K562 (cell line): ENCODE measurements around the gene ADTRP. TPM values are rescaled to one million over a fixed set of nuclear protein-coding genes. Genes with fewer than 3 reads are reported as not detected.

Source experiments
- ATAC-seq: fragments of 200-7000 bp; cut with Tn5 transposase; 3 replicates; pipeline ENCODE4 v1.9.1; 2020; ENCODE audit warnings: moderate library complexity
- BruUV-seq: library from RNA; stranded (reverse); fragments of 400-500 nt; replicated peaks from 2 replicates; lab custom pipeline; 2021; lab: Mats Ljungman, UMichigan
- CTCF ChIA-PET: fragments of 300-600 bp; formaldehyde crosslinking; extraction: SDS; loops from one replicate; lab custom pipeline; 2021; ENCODE audit warnings: low intra/inter-chr PET ratio; lab: Yijun Ruan, JAX
- POLR2A ChIA-PET: fragments of 300-600, 350-650 bp; sonication (Branson Sonifier 250); formaldehyde crosslinking; extraction: SDS; loops from one replicate; lab custom pipeline; 2021; ENCODE audit warnings: antibody characterized with exemption, inconsistent platforms; lab: Yijun Ruan, JAX
- DNase-seq, 4 experiments: peaks; one replicate each; pipeline versions ENCODE4 v3.0.0 to v3.0.0-alpha.2; 2011 to 2018; ENCODE audit warnings: low spot score in 3 of 4, mixed read lengths in 3 of 4; ENCODE audit errors: extremely low read depth in 1 of 4
- FAIRE-seq: peaks from 2 replicates; lab custom pipeline; 2011; peaks lifted over from hg19 to GRCh38; lab: Jason Lieb, UNC
- H2AFZ ChIP-seq: 2 replicates; pipeline ENCODE4 v1.6.0; 2011; ENCODE audit warnings: low read depth, low read length, control low read depth, inconsistent platforms
- H3K27ac ChIP-seq: fragments of 200-600 bp; 3 replicates; pipeline ENCODE4 v1.8.0; 2011; ENCODE audit warnings: low read depth, mild to moderate bottlenecking, control low read depth, inconsistent platforms, low read length, moderate library complexity, mixed read lengths; ENCODE audit errors: extremely low read depth
- H3K27me3 ChIP-seq, 2 experiments: fragments of 300-600 bp in 1 of 2; 2 replicates in 1 of 2; 3 replicates in 1 of 2; pipeline versions ENCODE4 v1.6.0 to v1.8.0; 2011; ENCODE audit warnings: inconsistent platforms in 2 of 2, low read length in 2 of 2, mild to moderate bottlenecking in 1 of 2, mixed read lengths in 1 of 2, moderate library complexity in 1 of 2; ENCODE audit not compliant: control insufficient read depth in 2 of 2, insufficient read depth in 2 of 2
- H3K36me3 ChIP-seq: fragments of 300-600 bp; 3 replicates; pipeline ENCODE4 v1.8.0; 2011; ENCODE audit warnings: mild to moderate bottlenecking, low read length, inconsistent platforms; ENCODE audit not compliant: control insufficient read depth, insufficient read depth
- H3K4me1 ChIP-seq, 2 experiments: fragments of 200-600 bp in 1 of 2; replicated peaks in 1 of 2; 2 replicates in 1 of 2; 3 replicates in 1 of 2; pipeline versions ENCODE4 v1.5.1 to v1.8.0; 2011; ENCODE audit warnings: inconsistent platforms in 2 of 2, low read length in 2 of 2, mild to moderate bottlenecking in 1 of 2, mixed read lengths in 1 of 2, moderate library complexity in 1 of 2; ENCODE audit not compliant: control insufficient read depth in 2 of 2, insufficient read depth in 2 of 2
- H3K4me2 ChIP-seq: 2 replicates; pipeline ENCODE4 v1.6.1; 2011; ENCODE audit warnings: low read length, control low read depth, inconsistent platforms, mixed read lengths; ENCODE audit not compliant: insufficient read depth
- H3K4me3 ChIP-seq: fragments of 200-600 bp; sonication (generic), shearing (Covaris generic); 2 replicates; pipeline ENCODE4 v1.5.1; 2016; ENCODE audit warnings: control low read depth, inconsistent platforms
- H3K79me2 ChIP-seq: fragments of 200-600 bp; 3 replicates; pipeline ENCODE4 v1.8.0; 2011; ENCODE audit warnings: low read length, inconsistent platforms; ENCODE audit not compliant: control insufficient read depth, insufficient read depth
- H3K9ac ChIP-seq, 2 experiments: 2 replicates each; pipeline versions ENCODE4 v1.6.0 to v1.6.1; 2011; ENCODE audit warnings: low read depth in 2 of 2, low read length in 2 of 2, control low read depth in 1 of 2, inconsistent platforms in 1 of 2, mild to moderate bottlenecking in 1 of 2, mixed read lengths in 1 of 2; ENCODE audit not compliant: insufficient read depth in 1 of 2
- H3K9me1 ChIP-seq: one replicate; pipeline ENCODE4 v1.6.0; 2011; ENCODE audit warnings: inconsistent platforms, mild to moderate bottlenecking, low read length, moderate library complexity; ENCODE audit not compliant: control insufficient read depth, insufficient read depth
- H3K9me3 ChIP-seq: replicated peaks from 2 replicates; pipeline ENCODE4 v1.5.1; 2011; ENCODE audit warnings: low read depth, low read length, inconsistent platforms; ENCODE audit not compliant: control insufficient read depth, insufficient read depth
- H4K20me1 ChIP-seq: replicated peaks from 2 replicates; pipeline ENCODE4 v1.6.1; 2011; ENCODE audit warnings: low read length, inconsistent platforms, mixed read lengths; ENCODE audit not compliant: control insufficient read depth, insufficient read depth
- ATF1 ChIP-seq, 2 experiments: fragments of 450-650 bp in 1 of 2; IDR thresholded peaks; 2 replicates each; pipeline ENCODE4 v1.6.1; 2016; ENCODE audit warnings: missing compliant biosample characterization in 1 of 2, missing genetic modification characterization in 1 of 2
- CHD1 ChIP-seq: fragments of 200-600 bp; sonication (generic); IDR thresholded peaks from one replicate; pipeline ENCODE4 v1.6.1; 2012; ENCODE audit warnings: mild to moderate bottlenecking, moderate library complexity, low read length, inconsistent platforms
- FIP1L1 ChIP-seq: fragments of 200-400 bp; formaldehyde crosslinking; IDR thresholded peaks from 2 replicates; pipeline ENCODE4 v1.6.1; 2018; ENCODE audit warnings: mild to moderate bottlenecking, low read depth, low read length; ENCODE audit not compliant: poor library complexity, severe bottlenecking
- FOXP1 ChIP-seq: sonication (generic); formaldehyde crosslinking; IDR thresholded peaks from 2 replicates; pipeline ENCODE4 v1.8.0; 2022; ENCODE audit warnings: mild to moderate bottlenecking, missing genetic modification reagents
- MEF2A ChIP-seq: IDR thresholded peaks from 2 replicates; pipeline ENCODE4 v1.6.1; 2011; ENCODE audit warnings: low read depth, mild to moderate bottlenecking, low read length, moderate library complexity; ENCODE audit not compliant: control insufficient read depth
- NR2F6 ChIP-seq: fragments of 450-650 bp; formaldehyde crosslinking; IDR thresholded peaks from 2 replicates; pipeline ENCODE4 v1.4.0; 2020; ENCODE audit warnings: mild to moderate bottlenecking
- PHF21A ChIP-seq: fragments of 450-650 bp; IDR thresholded peaks from 2 replicates; pipeline ENCODE4 v1.6.1; 2017; ENCODE audit warnings: low read depth, borderline replicate concordance
- PRPF4 ChIP-seq: fragments of 200-400 bp; formaldehyde crosslinking; IDR thresholded peaks from one replicate; pipeline ENCODE4 v1.6.1; 2017; ENCODE audit warnings: low read length, low read depth, mild to moderate bottlenecking; ENCODE audit not compliant: insufficient read depth, poor library complexity, severe bottlenecking
- RCOR1 ChIP-seq, 2 experiments: IDR thresholded peaks; 2 replicates each; pipeline ENCODE4 v1.6.1; 2012; ENCODE audit warnings: low read depth in 2 of 2, low read length in 2 of 2, borderline replicate concordance in 1 of 2, improper control_type of control experiment in 1 of 2
- RFX5 ChIP-seq: IDR thresholded peaks from 2 replicates; pipeline ENCODE4 v1.6.1; 2011; ENCODE audit warnings: low read depth, mild to moderate bottlenecking, improper control_type of control experiment, low read length
- SREBF1 ChIP-seq: fragments of 150-350 bp; IDR thresholded peaks from 2 replicates; pipeline ENCODE4 v1.6.1; 2014; ENCODE audit warnings: antibody characterized with exemption, low read depth, low read length, borderline replicate concordance
- TSC22D4 ChIP-seq: fragments of 450-650 bp; IDR thresholded peaks from 2 replicates; pipeline ENCODE4 v1.6.1; 2016; ENCODE audit warnings: missing genetic modification characterization, missing biosample characterization, control low read depth
- ZBTB7A ChIP-seq: IDR thresholded peaks from 2 replicates; pipeline ENCODE4 v1.6.1; 2011; ENCODE audit warnings: low read depth, mild to moderate bottlenecking, low read length, moderate library complexity, borderline replicate concordance; ENCODE audit not compliant: control insufficient read depth
- ZFP36 ChIP-seq: fragments of 150-350 bp; IDR thresholded peaks from 2 replicates; pipeline ENCODE4 v1.6.1; 2018; ENCODE audit warnings: low read length, low read depth; ENCODE audit not compliant: partially characterized antibody
- ZNF431 ChIP-seq: sonication (generic); formaldehyde crosslinking; IDR thresholded peaks from 2 replicates; pipeline ENCODE4 v1.8.0; 2022; ENCODE audit warnings: mild to moderate bottlenecking, missing genetic modification reagents
- ZNF766 ChIP-seq: fragments of 200-800 bp; sonication (Bioruptor generic); conservative IDR thresholded peaks from 2 replicates; pipeline ENCODE4 v1.6.1; 2016; ENCODE audit warnings: missing genetic modification characterization, missing compliant biosample characterization
- WGBS: fragments of 100-300 bp; shearing (Covaris generic); methylation state at CpG from one replicate; pipeline ENCODE4 v1.1.6; 2016; ENCODE audit warnings: low coverage, mixed read lengths; ENCODE audit not compliant: insufficient coverage; ENCODE audit errors: missing lambda C conversion rate; 5-methylcytosine and 5-hydroxymethylcytosine counted together
- in situ Hi-C: fragments of 300-500 bp; cut with MboI; formaldehyde crosslinking; loops from 4 replicates; pipeline ENCODE4 v1.15.0; 2018; ENCODE audit warnings: inconsistent platforms, mixed read lengths
- intact Hi-C: fragments of 100-400 bp; cut with micrococcal nuclease; formaldehyde crosslinking; loops from 2 replicates; pipeline ENCODE4 v1.14.2; 2022
- polyA plus RNA-seq, 8 experiments: library from polyadenylated mRNA; depleted of rRNA in 4 of 8; stranded (reverse) in 5 of 8; unstranded in 3 of 8; fragments of >200 nt; fragmentation: Nextera tagmentation in 2 of 8; fragmentation: Illumina TruSeq in 1 of 8; extraction: Ambion mirVana in 2 of 8; extraction: Trizol in 1 of 8; gene quantifications; 2 replicates each; pipeline versions ENCODE4 v1.2.1 to v1.2.3, GENCODE V29; 2011 to 2014; ENCODE audit warnings: inconsistent platforms in 1 of 8, missing spikeins in 1 of 8
- total RNA-seq, 7 experiments: library from RNA; depleted of rRNA in 6 of 7; stranded (reverse); fragments of >200 nt in 6 of 7; fragmentation: Illumina TruSeq in 2 of 7; extraction: Trizol in 2 of 7; gene quantifications; 2 replicates each; pipeline versions ENCODE4 v1.2.1 to v1.2.3, GENCODE V29; 2011 to 2021; ENCODE audit warnings: low replicate concordance in 1 of 7
- TF ChIP-seq, protein P1 (sequence below): sonication (generic); formaldehyde crosslinking; IDR thresholded peaks from 2 replicates; pipeline ENCODE4 v1.8.0; 2023; ENCODE audit warnings: mild to moderate bottlenecking, missing genetic modification reagents
- TF ChIP-seq, protein P2 (sequence below), 2 experiments: IDR thresholded peaks; 2 replicates each; pipeline ENCODE4 v1.6.1; 2011; ENCODE audit warnings: borderline replicate concordance in 1 of 2, control low read depth in 1 of 2, low read depth in 1 of 2, low read length in 1 of 2, mild to moderate bottlenecking in 1 of 2, mixed read lengths in 1 of 2, moderate library complexity in 1 of 2; ENCODE audit not compliant: insufficient read depth in 1 of 2, insufficient read length in 1 of 2, poor library complexity in 1 of 2, severe bottlenecking in 1 of 2; ENCODE audit errors: extremely low read depth in 1 of 2

Gene ADTRP
- total and polyA plus RNA-seq, 9 of the 15 experiments (the other 6 are each of a cell fraction or from before 2014, with no cell fraction given) = 7.4 to 24.0 (median 13.6) TPM

DNA sequence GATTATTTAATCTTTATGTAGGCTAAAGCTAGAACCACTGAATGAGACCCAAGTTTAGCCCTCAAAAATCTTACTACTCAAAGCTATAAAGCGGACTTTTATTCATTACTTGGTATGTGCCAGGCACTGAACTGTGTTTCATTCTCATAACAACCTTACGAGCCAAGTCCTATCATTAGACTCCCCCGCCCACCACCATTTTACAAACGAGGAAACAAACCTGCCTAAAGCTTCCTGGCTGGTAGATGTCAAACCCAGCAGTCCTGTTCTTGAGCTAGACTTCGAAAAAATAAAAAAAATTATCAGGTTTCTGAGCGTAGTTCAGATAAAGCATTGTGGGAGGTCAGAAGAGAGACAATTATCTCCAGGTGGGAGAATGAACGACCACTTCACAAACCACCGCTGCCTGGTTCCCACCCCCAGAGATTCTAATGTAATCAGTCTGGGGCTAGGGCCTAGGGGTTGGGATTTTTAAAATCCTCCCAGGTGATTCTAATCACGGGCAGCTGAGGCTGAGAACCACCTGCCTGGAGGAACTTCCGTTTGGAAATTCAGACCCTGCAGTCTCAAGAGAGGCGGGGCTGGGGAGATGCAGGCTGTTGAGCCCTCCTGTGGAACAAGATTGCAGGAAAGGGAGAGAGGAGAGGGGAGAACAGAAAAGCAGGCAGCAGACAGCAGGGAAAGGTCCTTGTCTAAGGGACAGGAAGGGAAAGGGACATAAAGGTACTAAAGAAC lies 8.6 kb downstream of the ADTRP start:
- peaks cover 23 to 51% of the 10 kb centered on the region in 2 experiments for H3K4me1 ChIP-seq
- intact Hi-C loops = loop anchor here (5.0 kb wide), 1 partner anchor 142 kb away; no protein-coding TSS in a partner anchor
- no peak overlapping the region for H3K4me3 ChIP-seq
- CTCF ChIA-PET = no interaction called here
- FAIRE-seq = no peak
- H3K27me3 ChIP-seq = no peaks in the 10 kb centered on the region
- WGBS = 25% methylated on average over 11 of the region's 11 CpGs
- in situ Hi-C loops = no loop called here
- peak overlapping the region; percentile 42 for H3K4me2 ChIP-seq
- H4K20me1 ChIP-seq = no peaks in the 10 kb centered on the region
- DNase-seq = peak in 2 of 4 experiments; percentile 41 to 45
- peak overlapping the region; percentile 28 to 31; a peak in 2 of 4 replicates for H3K9ac ChIP-seq
- no peaks in the 10 kb centered on the region for H3K36me3 ChIP-seq
- no peaks in the 10 kb centered on the region for H3K9me1 ChIP-seq
- peak overlapping the region; percentile 24; the same call in 1 of the 3 replicates for H3K27ac ChIP-seq
- ATAC-seq = peak; percentile 49
- no peaks in the 10 kb centered on the region for H3K9me3 ChIP-seq
- H3K79me2 ChIP-seq = no peaks in the 10 kb centered on the region
- H2AFZ ChIP-seq = peak overlapping the region; percentile 42
- BruUV-seq = no TSS peak
- POLR2A ChIA-PET = interaction anchor here (0.7 to 3.9 kb wide), 5 partner anchors 8 to 430 kb away, joined by 3 to 17 read pairs (median 3); partner anchors contain the start of gene ADTRP
- TF ChIP-seq ATF1 (CRISPR knock-in tag; IDR thresholded peaks at IDR 0.05) (no peak), ATF1 (tag; IDR thresholded peaks at IDR 0.05) (no peak), RFX5 (no peak), SREBF1 (no peak), ZNF766 (CRISPR knock-in tag) (0 out of 2 replicates have a peak, but pooled peaks have one; percentile 37), TSC22D4 (tag) (no peak), RCOR1 (IDR thresholded peaks at IDR 0.05; ENCODE audit: borderline replicate concordance in 1 of 2, low read depth in 2 of 2, low read length in 2 of 2) (no peak), MEF2A (0 out of 2 replicates have a peak, but pooled peaks have one; percentile 7), CHD1 (no peak), FOXP1 (CRISPR knock-in tag) (no peak), PHF21A (no peak), PRPF4 (no peak), ZBTB7A (0 out of 2 replicates have a peak, but pooled peaks have one; percentile 26), ZNF431 (CRISPR knock-in tag) (no peak), NR2F6 (CRISPR knock-in tag) (no peak), FIP1L1 (no peak), ZFP36 (no peak)
- TF ChIP-seq, protein P1, sequence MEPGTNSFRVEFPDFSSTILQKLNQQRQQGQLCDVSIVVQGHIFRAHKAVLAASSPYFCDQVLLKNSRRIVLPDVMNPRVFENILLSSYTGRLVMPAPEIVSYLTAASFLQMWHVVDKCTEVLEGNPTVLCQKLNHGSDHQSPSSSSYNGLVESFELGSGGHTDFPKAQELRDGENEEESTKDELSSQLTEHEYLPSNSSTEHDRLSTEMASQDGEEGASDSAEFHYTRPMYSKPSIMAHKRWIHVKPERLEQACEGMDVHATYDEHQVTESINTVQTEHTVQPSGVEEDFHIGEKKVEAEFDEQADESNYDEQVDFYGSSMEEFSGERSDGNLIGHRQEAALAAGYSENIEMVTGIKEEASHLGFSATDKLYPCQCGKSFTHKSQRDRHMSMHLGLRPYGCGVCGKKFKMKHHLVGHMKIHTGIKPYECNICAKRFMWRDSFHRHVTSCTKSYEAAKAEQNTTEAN (CRISPR knock-in tag) = no peak
- TF ChIP-seq, protein P2, sequence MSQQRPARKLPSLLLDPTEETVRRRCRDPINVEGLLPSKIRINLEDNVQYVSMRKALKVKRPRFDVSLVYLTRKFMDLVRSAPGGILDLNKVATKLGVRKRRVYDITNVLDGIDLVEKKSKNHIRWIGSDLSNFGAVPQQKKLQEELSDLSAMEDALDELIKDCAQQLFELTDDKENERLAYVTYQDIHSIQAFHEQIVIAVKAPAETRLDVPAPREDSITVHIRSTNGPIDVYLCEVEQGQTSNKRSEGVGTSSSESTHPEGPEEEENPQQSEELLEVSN (IDR thresholded peaks at IDR 0.05; ENCODE audit: borderline replicate concordance in 1 of 2, extremely low read depth in 1 of 2, insufficient read depth in 1 of 2, insufficient read length in 1 of 2, low read depth in 1 of 2, low read length in 1 of 2, poor library complexity in 1 of 2, severe bottlenecking in 1 of 2) = peak in 1 of 2 experiments; percentile 22
